ENCODE data around the gene SORL1. TPM values are rescaled to one million over a fixed set of nuclear protein-coding genes. Genes with fewer than 3 reads are reported as not detected.

Gene SORL1
- total and polyA plus RNA-seq, 2 of the 13 experiments (the other 11 are each of a cell fraction or from before 2014, with no cell fraction given), result 21.3 to 148 TPM

DNA sequence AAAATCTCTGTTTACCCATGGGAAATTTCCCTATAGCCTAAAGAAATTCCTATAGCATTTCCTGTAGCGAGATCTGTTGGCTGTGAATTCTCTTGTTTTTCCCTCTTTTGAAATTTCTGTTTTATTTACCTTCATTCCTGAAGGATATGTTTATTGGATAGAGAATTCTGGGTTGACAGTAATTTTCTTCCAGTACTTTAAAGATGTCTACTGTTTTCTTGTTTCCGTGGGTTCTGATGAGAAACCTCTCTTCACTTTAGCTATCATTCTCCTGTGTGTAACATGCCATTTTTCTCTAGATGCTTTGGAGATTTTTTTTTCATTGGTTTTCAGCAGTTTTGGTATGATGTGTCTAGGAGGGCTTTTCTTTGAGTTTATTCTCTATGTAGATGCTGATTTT lies 78.1 kb downstream of the SORL1 start:
- DNase-seq (ENCODE audit: low spot score), result no peak
- in situ Hi-C loops (cut with HindIII; ENCODE audit: extremely low pct_ligation_motif_present, low pct_unique_long_range_greater_than_20kb), result no loop called here

DNA sequence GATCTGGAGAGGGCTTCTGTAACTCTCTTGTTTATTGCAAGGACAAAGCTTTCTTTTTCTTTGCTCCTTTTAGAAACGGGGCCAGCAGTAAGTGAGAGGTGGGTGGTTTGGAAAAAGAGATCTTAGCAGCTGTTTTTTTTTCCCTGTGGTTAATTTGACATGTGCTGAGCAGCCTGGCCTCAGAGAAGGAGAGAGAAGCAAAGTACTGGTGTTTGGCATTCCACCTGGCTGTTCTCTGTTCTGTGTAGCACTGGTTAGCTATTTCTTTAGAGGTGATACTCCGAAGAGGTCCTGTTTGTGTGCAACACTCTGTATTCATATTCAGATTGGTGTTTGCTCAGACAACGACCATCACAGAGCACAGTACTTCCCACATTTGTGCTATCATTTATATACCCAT lies 81.5 kb downstream of the SORL1 start:
- Histone ChIP-seq H3K4me3 (replicated peaks in 1 of 3; ENCODE audit: insufficient read depth in 1 of 3, low read depth in 2 of 3, low read length in 3 of 3) (no peak overlapping the region), H3K9me3 (ENCODE audit: low read length) (no peaks in the 10 kb centered on the region), H2AFZ (ENCODE audit: low read length) (no peak overlapping the region), H3K79me2 (ENCODE audit: insufficient read depth, low read length) (no peaks in the 10 kb centered on the region), H4K20me1 (ENCODE audit: insufficient read depth, low read length) (0 out of 2 replicates have a peak, but pooled peaks cover 7% of the 10 kb centered on the region), H3K4me1 (ENCODE audit: insufficient read depth, low read length) (no peaks in the 10 kb centered on the region), H3K4me2 (ENCODE audit: low read depth, low read length) (no peak overlapping the region), H3K27ac (ENCODE audit: extremely low read length, insufficient read depth, low read length) (no peak overlapping the region), H3K9ac (ENCODE audit: insufficient read depth, low read depth, low read length) (no peak overlapping the region), H3K36me3 (replicated peaks in 1 of 2; ENCODE audit: control insufficient read depth in 1 of 2, insufficient read depth in 2 of 2, low read length in 2 of 2) (peaks cover 26 to 81% of the 10 kb centered on the region in 2 experiments), H3K27me3 (ENCODE audit: control insufficient read depth in 1 of 2, insufficient read depth in 2 of 2, low read length in 2 of 2) (no peaks in the 10 kb centered on the region)
- FAIRE-seq, result no peak
- no peak for TF ChIP-seq ZNF136 (CRISPR knock-in tag; IDR thresholded peaks at IDR 0.05; ENCODE audit: low read depth)
- no peak for TF ChIP-seq HNF4G (IDR thresholded peaks at IDR 0.05; ENCODE audit: borderline replicate concordance, low read depth, low read length)
- no peak for TF ChIP-seq HNF4G (CRISPR knock-in tag; IDR thresholded peaks at IDR 0.05; ENCODE audit: borderline replicate concordance, low read depth)
- TF ChIP-seq, protein P1, sequence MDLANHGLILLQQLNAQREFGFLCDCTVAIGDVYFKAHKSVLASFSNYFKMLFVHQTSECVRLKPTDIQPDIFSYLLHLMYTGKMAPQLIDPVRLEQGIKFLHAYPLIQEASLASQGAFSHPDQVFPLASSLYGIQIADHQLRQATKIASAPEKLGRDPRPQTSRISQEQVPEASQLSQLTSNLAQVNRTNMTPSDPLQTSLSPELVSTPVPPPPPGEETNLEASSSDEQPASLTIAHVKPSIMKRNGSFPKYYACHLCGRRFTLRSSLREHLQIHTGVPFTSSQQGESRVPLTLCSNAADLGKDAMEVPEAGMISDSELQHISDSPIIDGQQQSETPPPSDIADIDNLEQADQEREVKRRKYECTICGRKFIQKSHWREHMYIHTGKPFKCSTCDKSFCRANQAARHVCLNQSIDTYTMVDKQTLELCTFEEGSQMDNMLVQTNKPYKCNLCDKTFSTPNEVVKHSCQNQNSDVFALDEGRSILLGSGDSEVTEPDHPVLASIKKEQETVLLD (CRISPR knock-in tag; IDR thresholded peaks at IDR 0.05; ENCODE audit: low read depth), result no peak
- no peak for TF ChIP-seq CHCHD3 (CRISPR knock-in tag; IDR thresholded peaks at IDR 0.05)
- TF ChIP-seq ZNF773 (CRISPR knock-in tag; IDR thresholded peaks at IDR 0.05; ENCODE audit: borderline replicate concordance), result no peak
- no peak for DNase-seq (ENCODE audit: low spot score)
- no TSS peak for BruUV-seq (replicated peaks)
- intact Hi-C loops (cut with micrococcal nuclease; ENCODE audit: unreplicated experiment), result no loop called here
- WGBS (ENCODE audit: low lambda C conversion rate), result 93% methylated on average over 3 of the region's 3 CpGs
- in situ Hi-C loops (cut with HindIII; ENCODE audit: extremely low pct_ligation_motif_present, low pct_unique_long_range_greater_than_20kb), result no loop called here
- no peak for ATAC-seq
- ChIA-PET POLR2A (no interaction called here), CTCF (ENCODE audit: low intra/inter-chr PET ratio, low total read pairs) (no interaction called here)

More for the DNA sequence above, 78.1 kb downstream of the SORL1 start:
- no peaks in the 10 kb centered on the region for H3K4me1 ChIP-seq (ENCODE audit: insufficient read depth, low read length)
- ATAC-seq (no peak), FAIRE-seq (no peak)
- WGBS (ENCODE audit: low lambda C conversion rate), result 94% methylated on average over 2 of the region's 2 CpGs
- POLR2A ChIA-PET, result no interaction called here
- CTCF ChIA-PET (ENCODE audit: low intra/inter-chr PET ratio, low total read pairs), result no interaction called here
- no peak overlapping the region for H3K9ac ChIP-seq (ENCODE audit: insufficient read depth, low read depth, low read length)
- TF ChIP-seq ZFP36L2 (CRISPR knock-in tag; IDR thresholded peaks at IDR 0.05) (no peak), ZNF777 (CRISPR knock-in tag; IDR thresholded peaks at IDR 0.05) (no peak), ZNF768 (CRISPR knock-in tag; IDR thresholded peaks at IDR 0.05) (no peak), KDM5B (CRISPR knock-in tag; IDR thresholded peaks at IDR 0.05; ENCODE audit: borderline replicate concordance) (no peak)
- H3K27ac ChIP-seq (ENCODE audit: extremely low read length, insufficient read depth, low read length), result no peak overlapping the region
- no peaks in the 10 kb centered on the region for H3K9me3 ChIP-seq (ENCODE audit: low read length)
- H3K36me3 ChIP-seq (replicated peaks in 1 of 2; ENCODE audit: control insufficient read depth in 1 of 2, insufficient read depth in 2 of 2, low read length in 2 of 2), result peaks cover 19 to 66% of the 10 kb centered on the region in 2 experiments
- H3K27me3 ChIP-seq (ENCODE audit: control insufficient read depth in 1 of 2, insufficient read depth in 2 of 2, low read length in 2 of 2), result no peaks in the 10 kb centered on the region
- no peaks in the 10 kb centered on the region for H3K79me2 ChIP-seq (ENCODE audit: insufficient read depth, low read length)
- peaks cover 11% of the 10 kb centered on the region; the same call in 1 of the 2 replicates for H4K20me1 ChIP-seq (ENCODE audit: insufficient read depth, low read length)
- intact Hi-C loops (cut with micrococcal nuclease; ENCODE audit: unreplicated experiment), result no loop called here
- BruUV-seq (replicated peaks), result no TSS peak
- no peak overlapping the region for H3K4me3 ChIP-seq (replicated peaks in 1 of 3; ENCODE audit: insufficient read depth in 1 of 3, low read depth in 2 of 3, low read length in 3 of 3)
- H2AFZ ChIP-seq (ENCODE audit: low read length), result no peak overlapping the region
- no peak overlapping the region for H3K4me2 ChIP-seq (ENCODE audit: low read depth, low read length)

All from HepG2 (cell line).